Hepatocyte (in vitro differentiated cells): Measurements from ENCODE around the gene SYNDIG1L.

ENCODE experiments used
- CTCF ChIP-seq: fragments of 200-600 bp; sonication (generic); IDR thresholded peaks from 2 replicates; pipeline ENCODE4 v1.5.1; 2016; ENCODE audit warnings: antibody characterized with exemption, mild to moderate bottlenecking; ENCODE audit not compliant: poor library complexity
- EZH2phosphoT487 ChIP-seq: fragments of 200-600 bp; sonication (generic); IDR thresholded peaks from one replicate; pipeline ENCODE4 v1.6.1; 2018; ENCODE audit warnings: antibody characterized with exemption, mild to moderate bottlenecking, low read depth, moderate library complexity; ENCODE audit not compliant: unreplicated experiment, severe bottlenecking

GRCh38 chr14:74424606-74425005 lies 1.4 kb downstream of the SYNDIG1L start:
- TF ChIP-seq CTCF (no peak), EZH2phosphoT487 (no peak)
